ENCODE measurements around the gene USF3. TPM values are rescaled to one million over a fixed set of nuclear protein-coding genes. Genes with fewer than 3 reads are reported as not detected.

USF3 gene
- total and polyA plus RNA-seq, 2 of the 8 experiments (the other 6 are each of a cell fraction or from before 2014, with no cell fraction given), result 9.6 to 18.5 TPM

GRCh38 chr3:113684271-113684819 lies 12.1 kb downstream of the USF3 start:
- peaks cover 0 to 9% (median 4%) of the 10 kb centered on the region in 4 experiments; a peak in 6 of 7 replicates for H3K4me1 ChIP-seq (replicated peaks in 1 of 4; ENCODE audit: control insufficient read depth in 3 of 4, insufficient read depth in 4 of 4, low read length in 3 of 4)
- H3K23me2 ChIP-seq (ENCODE audit: low read depth, low read length), result peaks cover 2% of the 10 kb centered on the region
- FAIRE-seq, result no peak
- no peak overlapping the region for H3K4me2 ChIP-seq (ENCODE audit: insufficient read depth in 1 of 2, low read depth in 2 of 2, low read length in 2 of 2)
- H2BK15ac ChIP-seq (ENCODE audit: low read length), result no peak overlapping the region
- 85% methylated on average over 3 of the region's 3 CpGs; no CpG with 5 or more reads in 1 of the 2 experiments for WGBS, 2 experiments (ENCODE audit: extremely low coverage in 1 of 2, insufficient coverage in 1 of 2, insufficient read length in 1 of 2, insufficient replicate concordance in 2 of 2, low coverage in 1 of 2, low lambda C conversion rate in 2 of 2, missing lambda C conversion rate in 1 of 2)
- no peak overlapping the region for H3K4me3 ChIP-seq (ENCODE audit: extremely low read depth in 1 of 4, insufficient read depth in 2 of 4, low read depth in 3 of 4, low read length in 4 of 4)
- ChIA-PET POLR2A (ENCODE audit: partially characterized antibody) (interaction anchor here (0.7 kb wide), 1 partner anchor 19 kb away, joined by 3 read pairs; no protein-coding TSS in a partner anchor), CTCF (ENCODE audit: partially characterized antibody) (no interaction called here)
- no peak overlapping the region for H3K27ac ChIP-seq (ENCODE audit: low read depth, low read length)
- TF ChIP-seq CBX5 (IDR thresholded peaks at IDR 0.05; ENCODE audit: low read depth, low read length) (no peak), SAP30 (IDR thresholded peaks at IDR 0.05; ENCODE audit: insufficient read depth, insufficient replicate concordance, low read length) (no peak), EP300 (IDR thresholded peaks at IDR 0.05; ENCODE audit: borderline replicate concordance in 1 of 2, low read depth in 2 of 2, low read length in 2 of 2) (no peak), HDAC2 (IDR thresholded peaks at IDR 0.05; ENCODE audit: borderline replicate concordance in 1 of 2, low read depth in 2 of 2, low read length in 2 of 2) (no peak), KDM1A (IDR thresholded peaks at IDR 0.05; ENCODE audit: borderline replicate concordance, low read length) (no peak), MAX (IDR thresholded peaks at IDR 0.05) (no peak), ZNF274 (IDR thresholded peaks at IDR 0.05; ENCODE audit: borderline replicate concordance, extremely low read depth, low read length) (no peak), USF2 (IDR thresholded peaks at IDR 0.05; ENCODE audit: low read length) (no peak), HDAC6 (IDR thresholded peaks at IDR 0.05; ENCODE audit: low read depth, low read length) (no peak), CHD2 (IDR thresholded peaks at IDR 0.05; ENCODE audit: low read length) (no peak)
- H4K8ac ChIP-seq (ENCODE audit: extremely low read depth, insufficient read depth, low read length), result no peak overlapping the region
- no peak overlapping the region for H4K91ac ChIP-seq (replicated peaks; ENCODE audit: insufficient read length, low read length)
- H3K79me2 ChIP-seq (ENCODE audit: control insufficient read depth in 1 of 2, insufficient read depth in 2 of 2, low read length in 2 of 2), result peaks cover 0 to 10% of the 10 kb centered on the region in 2 experiments; a peak in 1 of 4 replicates
- no peak overlapping the region for H2AK5ac ChIP-seq (ENCODE audit: low read depth, low read length)
- no peak overlapping the region for H2BK20ac ChIP-seq (ENCODE audit: low read length)
- no peaks in the 10 kb centered on the region for H3K79me1 ChIP-seq (ENCODE audit: low read depth, low read length)
- no peak overlapping the region for H2BK120ac ChIP-seq (replicated peaks; ENCODE audit: low read depth, low read length)
- no peak for DNase-seq (ENCODE audit: low read depth in 1 of 2, low spot score in 2 of 2)
- H2AFZ ChIP-seq (ENCODE audit: low read length), result no peak overlapping the region
- no peak overlapping the region for H3K4ac ChIP-seq (replicated peaks; ENCODE audit: insufficient read length, low read depth, low read length)
- no peak overlapping the region for H3K23ac ChIP-seq (ENCODE audit: insufficient read length)
- no peak overlapping the region for H3K56ac ChIP-seq (replicated peaks; ENCODE audit: insufficient read length, low read depth, low read length)
- H3K36me3 ChIP-seq (ENCODE audit: control insufficient read depth in 2 of 4, insufficient read depth in 4 of 4, low read length in 3 of 4), result no peaks in the 10 kb centered on the region
- H2BK5ac ChIP-seq (ENCODE audit: low read depth, low read length), result no peak overlapping the region
- no peaks in the 10 kb centered on the region for H4K20me1 ChIP-seq (replicated peaks in 1 of 2; ENCODE audit: control insufficient read depth in 1 of 2, insufficient read depth in 2 of 2, low read length in 2 of 2)
- no peak overlapping the region for H3K18ac ChIP-seq (ENCODE audit: extremely low read depth, low read length)
- no peaks in the 10 kb centered on the region; a peak in 1 of 4 replicates for H3K9me3 ChIP-seq (ENCODE audit: insufficient read depth in 2 of 2, low read depth in 1 of 2, low read length in 1 of 2)
- no peak overlapping the region for H3K9ac ChIP-seq (replicated peaks in 1 of 4; ENCODE audit: extremely low read depth in 1 of 4, low read depth in 3 of 4, low read length in 3 of 4)
- H3K27me3 ChIP-seq (replicated peaks in 1 of 4; ENCODE audit: control insufficient read depth in 3 of 4, extremely low read depth in 1 of 4, insufficient read depth in 3 of 4, low read length in 3 of 4), result no peaks in the 10 kb centered on the region
- no peak overlapping the region for H4K5ac ChIP-seq (ENCODE audit: insufficient read length, low read depth, low read length)
- no peak overlapping the region for H3K14ac ChIP-seq (ENCODE audit: insufficient read length)
- H2BK12ac ChIP-seq (ENCODE audit: low read depth, low read length), result no peak overlapping the region

All from H1 (cell line).